GM19240 (cell line): ENCODE measurements around the gene DPP9.
A peak's percentile ranks its signal among the peaks of the same experiment; 100 is the strongest.
"Not testable (repeated sequence)": the region's sequence is repeated elsewhere in the genome, so short reads cannot be mapped to it uniquely, and the experiment has no call there.

Experiments
- DNase-seq: peaks from one replicate; pipeline ENCODE4 v3.0.0; 2011; ENCODE audit warnings: low spot score; ENCODE audit not compliant: insufficient read length

The DPP9 gene

DNA sequence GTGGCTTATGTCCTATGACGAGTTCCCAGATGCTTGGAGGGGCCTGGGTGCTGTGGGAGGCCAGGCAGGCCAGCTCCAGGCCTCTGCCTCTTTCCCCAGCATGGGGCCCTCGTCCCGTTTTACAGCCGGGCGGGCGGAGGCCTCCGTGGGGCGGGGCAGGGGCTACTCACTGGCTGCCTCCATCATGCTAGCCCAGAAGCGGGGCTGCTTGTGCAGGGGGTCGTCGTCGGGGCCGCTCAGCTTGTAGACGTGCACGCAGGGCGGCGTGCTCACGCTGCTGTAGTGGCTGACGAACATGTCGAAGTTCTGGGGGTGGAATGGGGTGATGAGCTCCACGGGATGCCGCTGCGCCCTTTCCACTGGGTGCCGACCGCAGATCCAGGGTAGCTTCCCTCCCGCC, 35.1 kb downstream of the DPP9 start:
- DNase-seq: no peak

DNA sequence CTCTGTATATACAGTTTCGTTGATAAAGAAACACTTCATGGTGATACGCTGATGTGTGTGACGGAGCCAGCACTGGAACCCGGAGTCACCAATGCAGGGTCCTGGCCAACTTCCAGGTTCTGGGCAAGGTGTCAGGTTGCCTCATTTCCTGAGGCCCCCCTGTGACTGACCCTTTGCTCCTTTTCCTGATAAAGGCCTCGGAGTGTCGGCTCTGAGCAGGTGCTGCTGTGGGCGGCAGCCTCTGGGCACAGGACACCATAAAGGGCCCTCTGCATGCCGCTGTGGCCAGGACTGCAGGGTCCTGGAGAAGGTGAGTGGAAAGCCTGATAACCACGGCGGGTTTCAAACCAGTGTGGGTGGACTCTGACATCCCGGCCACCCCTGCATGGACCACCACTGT, 36.2 kb downstream of the DPP9 start:
- DNase-seq: no peak

- no peak for DNase-seq
Measured at GRCh38 chr19:4686700-4687099, 36.9 kb downstream of the DPP9 start.

DNA sequence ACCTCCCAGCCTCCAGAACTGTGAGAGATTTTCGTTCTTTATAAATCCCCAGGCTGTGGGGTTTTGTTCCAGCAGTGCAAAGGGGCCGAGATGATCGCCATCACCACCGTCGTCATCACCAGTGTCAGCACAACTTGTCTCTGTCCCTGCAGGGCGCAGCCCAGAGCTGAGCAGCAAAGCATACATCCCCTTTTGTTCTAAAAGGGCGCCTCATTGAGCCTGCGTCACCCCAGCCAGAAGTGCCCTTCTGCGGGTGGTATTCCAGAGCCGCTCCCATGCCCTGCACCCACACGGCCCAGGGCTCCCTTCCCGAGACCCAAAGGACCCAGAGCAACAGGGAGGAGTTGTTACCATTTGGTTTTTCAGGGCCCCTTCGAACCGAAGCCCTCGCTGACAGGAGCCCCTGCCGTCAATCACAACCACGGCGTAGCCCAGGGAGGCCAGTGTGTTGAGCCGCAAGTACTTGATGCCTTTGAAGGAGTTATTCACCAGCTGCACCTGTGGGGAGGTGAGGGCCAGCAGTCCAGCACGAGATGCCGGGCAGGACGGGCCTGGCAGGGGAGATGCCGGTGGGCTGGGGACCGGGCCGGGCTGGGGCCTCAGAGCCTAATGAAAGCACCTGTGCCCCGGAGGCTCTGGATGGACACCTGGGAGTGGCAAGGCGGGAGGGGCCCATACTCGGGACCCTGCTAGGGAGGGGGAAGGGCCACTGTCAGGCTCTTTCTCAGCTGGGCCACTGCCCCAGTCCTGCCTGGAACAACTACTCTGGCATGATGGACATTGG, 39.1 kb downstream of the DPP9 start:
- DNase-seq: no peak

DNA sequence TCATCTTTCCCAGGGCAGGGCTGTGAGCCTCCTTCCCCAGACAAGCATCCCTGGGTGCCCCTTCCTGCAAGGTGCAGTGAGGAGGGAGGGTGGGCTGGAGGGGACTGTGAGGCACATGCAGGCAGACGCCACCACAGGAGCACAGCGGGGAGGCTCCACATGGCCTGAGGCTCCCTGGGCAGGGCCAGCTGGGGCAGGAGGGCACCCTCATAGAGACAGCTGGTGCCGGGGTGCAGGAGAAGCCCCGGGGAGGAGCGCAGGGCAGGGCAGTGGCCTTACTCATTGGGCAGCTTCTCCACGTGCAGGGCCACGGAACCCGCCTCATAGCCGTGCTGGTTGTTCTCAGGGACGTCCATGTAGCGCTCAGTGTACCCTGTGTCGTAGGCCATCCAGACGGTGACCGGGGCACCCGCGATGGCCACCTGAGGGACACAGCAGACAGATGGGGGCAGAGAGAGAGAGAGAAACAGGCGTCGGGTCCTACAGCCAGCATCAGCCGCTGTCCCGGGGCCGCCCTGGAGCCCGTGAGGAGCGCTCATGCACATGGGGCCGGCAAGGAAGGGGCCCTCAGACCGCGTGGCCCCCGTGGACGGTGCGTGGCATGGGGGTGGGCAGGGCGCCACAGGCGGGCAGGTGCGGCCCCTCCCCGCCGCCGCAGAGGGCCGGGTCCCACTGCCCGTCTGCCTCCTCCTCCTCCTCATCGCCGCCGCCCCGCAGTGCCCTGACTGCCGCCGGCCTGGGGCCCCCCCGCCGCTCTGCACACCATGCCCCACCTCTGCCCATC, 41.0 kb downstream of the DPP9 start:
- no peak for DNase-seq

GRCh38 chr19:4680021-4680420, 43.6 kb downstream of the DPP9 start:
- not testable (repeated sequence) for DNase-seq

- no peak for DNase-seq
Measured at GRCh38 chr19:4678881-4679790, 44.5 kb downstream of the DPP9 start.

GRCh38 chr19:4676955-4677731, 46.5 kb downstream of the DPP9 start:
- no peak for DNase-seq

GRCh38 chr19:4675346-4675745, 48.3 kb downstream of the DPP9 start:
- no peak for DNase-seq

DNA sequence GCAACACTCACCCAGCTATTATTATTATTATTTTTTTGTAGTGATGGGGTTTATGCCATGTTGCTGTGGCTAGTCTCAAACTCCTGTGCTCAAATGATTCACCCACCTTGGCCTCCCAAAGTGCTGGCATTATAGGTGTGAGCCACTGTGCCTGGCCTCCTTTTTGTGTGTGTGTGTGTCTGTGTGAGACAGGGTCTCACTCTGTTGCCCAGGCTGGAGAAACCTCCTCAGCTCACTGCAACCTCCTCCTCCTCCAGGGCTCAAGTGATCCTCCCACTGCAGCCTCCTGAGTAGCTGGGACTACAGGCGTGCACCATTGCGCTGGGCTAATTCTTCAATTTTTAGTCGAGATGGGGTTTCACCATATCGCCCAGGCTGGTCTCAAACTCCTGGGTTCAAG, 49.9 kb downstream of the DPP9 start:
- DNase-seq: no peak

DNA sequence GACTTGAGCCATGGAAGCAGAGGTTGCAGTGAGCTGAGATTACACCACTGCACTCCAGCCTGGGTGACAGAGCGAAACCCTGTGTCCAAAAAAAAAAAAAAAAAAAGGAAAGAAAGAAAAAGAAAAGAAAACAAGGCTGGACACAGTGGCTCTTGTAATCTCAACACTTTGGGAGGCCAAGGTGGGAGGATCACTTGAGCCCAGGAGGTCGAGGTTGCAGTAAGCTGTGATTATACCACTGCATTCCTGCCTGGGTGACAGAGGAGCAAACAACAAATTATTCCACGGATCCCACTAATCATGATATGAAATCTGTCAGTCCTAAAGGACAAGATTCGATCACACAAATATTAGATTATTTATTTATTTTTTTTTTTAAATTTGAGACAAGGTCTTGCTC, 50.4 kb downstream of the DPP9 start:
- no peak for DNase-seq

GRCh38 chr19:4671185-4671851, 52.3 kb downstream of the DPP9 start:
- DNase-seq: no peak

DNA sequence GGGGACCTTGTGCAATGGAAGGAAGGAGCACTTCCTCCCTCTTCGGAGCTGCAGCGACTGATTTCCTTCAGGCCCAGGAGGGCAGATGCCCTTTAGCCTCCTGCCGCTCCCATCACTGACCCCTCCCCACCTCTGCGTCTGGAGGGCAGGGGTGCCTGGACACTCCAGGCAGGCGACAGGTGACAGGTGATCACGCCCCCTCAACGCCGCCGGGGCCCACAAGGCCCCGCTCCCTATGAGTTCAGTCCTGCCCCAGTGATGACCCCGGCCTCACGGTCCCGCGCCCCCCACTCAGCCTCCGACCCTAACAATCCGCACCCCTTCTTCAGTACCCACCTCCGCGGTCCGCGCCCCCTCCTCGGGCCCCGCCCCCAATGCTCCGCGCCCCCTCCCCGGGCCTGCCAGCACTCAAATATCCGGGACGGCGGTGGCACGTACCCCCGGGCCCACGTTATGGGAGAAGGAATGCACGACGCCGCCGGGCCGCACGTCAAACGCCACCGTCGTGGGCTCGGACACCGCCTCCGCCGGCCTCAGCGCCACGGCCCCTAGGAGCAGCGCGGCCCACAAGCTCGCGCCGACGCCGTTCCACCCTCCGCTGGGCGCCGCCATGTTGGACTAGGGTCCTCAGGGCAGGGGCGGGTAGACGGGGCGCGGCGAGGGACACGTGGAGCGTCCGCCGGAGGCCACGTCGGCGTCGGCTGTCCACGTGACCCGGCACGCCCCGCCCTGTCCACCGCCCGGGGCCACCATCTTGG, 53.7 kb downstream of the DPP9 start, which contains the start of gene MYDGF:
MYDGF (minus strand) TSS at position 620 of the 758 bp plus-strand sequence; CDS start at position 612, 8 bp downstream.
- peak; percentile 99 for DNase-seq

GRCh38 chr19:4664642-4665041, 59.0 kb downstream of the DPP9 start:
- no peak for DNase-seq

DNA sequence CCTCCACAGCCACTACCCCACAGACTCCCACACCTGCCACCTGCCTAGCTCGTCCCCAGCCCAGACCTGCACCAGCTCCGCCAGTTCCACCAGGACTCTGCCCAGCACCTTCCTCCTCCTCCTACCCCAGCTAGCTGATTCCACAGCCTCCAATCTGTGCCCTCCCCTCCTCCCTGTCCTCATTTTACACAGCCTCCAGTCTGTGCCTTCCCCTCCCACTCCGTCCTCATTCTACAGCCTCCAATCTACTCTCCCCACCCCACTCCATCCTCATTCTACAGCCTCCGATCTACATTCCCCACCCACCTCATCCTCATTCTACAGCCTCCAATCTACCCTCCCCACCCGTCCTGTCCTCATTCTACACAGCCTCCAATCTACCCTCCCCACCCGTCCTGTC, 60.8 kb downstream of the DPP9 start:
- no peak for DNase-seq

GRCh38 chr19:4662020-4662695, 61.5 kb downstream of the DPP9 start:
- DNase-seq: no peak

GRCh38 chr19:4660993-4661392, 62.6 kb downstream of the DPP9 start:
- DNase-seq: no peak

- no peak for DNase-seq
Measured at GRCh38 chr19:4660181-4660791, 63.4 kb downstream of the DPP9 start.

- no peak for DNase-seq
Measured at GRCh38 chr19:4657835-4658234, 65.8 kb downstream of the DPP9 start.
